Epithelial cell of esophagus (primary cell): Measurements from ENCODE around the gene CCDC137.

Source experiments
- DNase-seq: peaks from one replicate; pipeline ENCODE4 v3.0.0; 2010; ENCODE audit warnings: low read depth
- H3K4me3 ChIP-seq: 2 replicates; pipeline ENCODE4 v1.5.1; 2011; ENCODE audit warnings: mild to moderate bottlenecking, low read length, control low read depth
- CTCF ChIP-seq: IDR thresholded peaks from 2 replicates; pipeline ENCODE4 v1.5.1; 2011; ENCODE audit warnings: low read depth, mild to moderate bottlenecking, low read length, control low read depth, inconsistent platforms; ENCODE audit not compliant: insufficient read depth; ENCODE audit errors: missing control alignments

CCDC137 gene

GRCh38 chr17:81694810-81695209, 28.3 kb downstream of the CCDC137 start:
- TF ChIP-seq CTCF: no peak
- H3K4me3 ChIP-seq: no peak overlapping the region
- DNase-seq: no peak

GRCh38 chr17:81695211-81695610, 28.7 kb downstream of the CCDC137 start:
- no peak for DNase-seq
- no peak overlapping the region for H3K4me3 ChIP-seq
- no peak for TF ChIP-seq CTCF

GRCh38 chr17:81695801-81696200, 29.3 kb downstream of the CCDC137 start:
- no peak overlapping the region for H3K4me3 ChIP-seq
- DNase-seq: no peak
- no peak for TF ChIP-seq CTCF

- no peak overlapping the region for H3K4me3 ChIP-seq
- no peak for DNase-seq
- TF ChIP-seq CTCF: no peak
Observed at GRCh38 chr17:81696218-81696941, 29.8 kb downstream of the CCDC137 start.

GRCh38 chr17:81697261-81698044, 30.9 kb downstream of the CCDC137 start:
- DNase-seq: no peak
- TF ChIP-seq CTCF: no peak
- no peak overlapping the region for H3K4me3 ChIP-seq

GRCh38 chr17:81700353-81701287, 34.1 kb downstream of the CCDC137 start:
- no peak for DNase-seq
- no peak overlapping the region for H3K4me3 ChIP-seq
- no peak for TF ChIP-seq CTCF
